ENCODE data around the gene RFC2.
A peak's percentile ranks its signal among the peaks of the same experiment; 100 is the strongest.
"Not testable (repeated sequence)": the region's sequence is repeated elsewhere in the genome, so short reads cannot be mapped to it uniquely, and the experiment has no call there.

The RFC2 gene

DNA sequence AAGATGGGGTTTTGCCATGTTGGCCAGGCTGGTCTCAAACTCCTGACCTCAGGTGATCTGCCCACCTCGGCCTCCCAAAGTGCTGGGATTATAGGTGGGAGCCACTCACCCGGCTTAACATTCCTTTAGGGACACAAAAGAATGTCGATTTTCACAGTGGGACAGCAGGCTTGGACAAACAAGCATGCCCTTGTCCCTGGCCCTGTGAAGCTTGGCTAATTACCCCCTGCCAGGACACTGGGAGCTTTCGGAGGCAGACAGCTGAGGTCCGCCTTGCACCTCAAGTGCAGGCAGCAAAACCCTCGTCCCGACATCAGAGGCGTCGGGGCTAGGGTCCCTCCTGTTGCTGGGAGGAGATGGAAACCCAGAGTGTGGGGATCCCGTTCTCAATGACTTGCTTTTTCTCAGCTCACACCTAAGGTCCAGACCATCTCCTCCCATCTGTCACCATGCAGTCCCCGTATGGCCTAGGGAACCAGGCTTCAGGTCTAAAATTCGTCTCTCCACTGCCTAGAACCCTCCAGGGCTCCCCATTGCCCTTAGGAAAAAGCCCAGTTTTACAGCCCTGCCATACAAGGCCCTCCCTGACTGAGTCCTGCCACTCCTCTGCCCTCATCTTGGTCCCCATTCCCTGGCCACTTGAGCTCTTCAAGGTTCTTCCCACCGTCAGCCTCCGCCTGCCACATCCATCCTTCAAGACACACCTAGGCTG, 28.7 kb upstream of the RFC2 start:
- DNase-seq (ENCODE audit: low read depth in 2 of 2): no peak

DNA sequence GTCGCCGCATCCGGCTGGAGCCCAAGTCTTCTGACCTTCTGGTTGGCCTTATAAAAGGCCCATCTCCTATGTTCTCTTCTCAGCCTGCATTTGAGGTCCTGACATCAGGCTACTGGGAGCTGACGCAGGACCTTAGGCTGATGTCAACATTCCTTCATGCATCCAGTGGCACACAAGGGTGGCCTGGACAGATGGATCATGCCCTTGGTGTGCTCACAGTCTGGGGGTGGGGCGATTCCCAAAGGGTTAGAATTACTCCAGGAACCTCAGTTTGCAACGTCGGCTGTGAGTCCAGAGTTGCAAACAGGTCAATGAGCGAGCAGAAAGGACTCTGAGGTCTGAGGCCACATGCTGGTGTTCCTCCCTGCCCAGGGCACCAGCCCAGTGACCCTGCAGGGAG, 26.8 kb upstream of the RFC2 start:
- no peak for DNase-seq (ENCODE audit: low read depth in 2 of 2)

DNA sequence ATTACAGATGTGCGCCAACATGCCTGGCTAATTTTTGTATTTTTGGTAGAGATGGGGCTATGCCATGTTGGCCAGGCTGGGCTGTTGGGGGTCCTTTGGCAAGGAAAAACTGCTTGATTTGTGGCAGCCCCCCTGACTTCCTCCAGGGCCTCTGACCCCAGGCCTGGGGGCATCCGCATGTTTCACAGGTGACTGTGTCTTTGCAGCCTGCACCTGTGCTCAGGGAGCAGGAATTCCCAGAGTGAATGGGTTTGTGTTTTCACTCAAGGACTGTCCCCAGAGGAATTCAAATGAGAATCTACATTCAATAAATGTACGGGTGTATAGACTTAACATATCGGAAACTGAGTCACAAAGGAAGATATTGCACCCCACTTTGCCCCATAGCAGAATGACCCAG, 23.4 kb upstream of the RFC2 start:
- no peak for DNase-seq (ENCODE audit: low read depth in 2 of 2)

- DNase-seq (ENCODE audit: low read depth in 2 of 2): no peak
Measured at GRCh38 chr7:74275401-74275881, 21.2 kb upstream of the RFC2 start.

- DNase-seq (ENCODE audit: low read depth in 2 of 2): no peak
Measured at GRCh38 chr7:74272305-74273038, 18.3 kb upstream of the RFC2 start.

DNA sequence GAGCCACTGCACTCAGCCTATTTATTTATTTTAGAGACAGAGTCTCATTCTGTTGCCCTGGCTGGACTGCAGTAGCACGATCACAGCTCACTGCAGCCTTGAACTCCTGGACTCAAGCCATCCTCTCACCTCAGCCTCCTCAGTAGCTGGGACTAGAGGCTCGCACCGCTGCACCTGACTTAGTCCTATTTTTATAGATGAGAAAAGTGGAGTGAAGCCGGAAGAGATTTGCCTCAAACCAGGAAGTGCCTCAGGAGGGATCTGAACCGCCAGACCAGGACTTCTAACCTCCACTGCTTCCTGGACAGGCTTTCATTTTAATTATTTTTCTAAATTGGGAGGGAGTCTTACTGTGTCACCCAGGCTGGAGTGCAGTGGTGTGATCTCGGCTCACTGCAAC, 17.5 kb upstream of the RFC2 start:
- DNase-seq (ENCODE audit: low read depth in 2 of 2): no peak

- DNase-seq (ENCODE audit: low read depth in 2 of 2): peak; percentile 19 to 40
Measured at GRCh38 chr7:74269757-74270277, 15.6 kb upstream of the RFC2 start.

- no peak for DNase-seq (ENCODE audit: low read depth in 2 of 2)
Measured at GRCh38 chr7:74267756-74268565, 13.8 kb upstream of the RFC2 start.

DNA sequence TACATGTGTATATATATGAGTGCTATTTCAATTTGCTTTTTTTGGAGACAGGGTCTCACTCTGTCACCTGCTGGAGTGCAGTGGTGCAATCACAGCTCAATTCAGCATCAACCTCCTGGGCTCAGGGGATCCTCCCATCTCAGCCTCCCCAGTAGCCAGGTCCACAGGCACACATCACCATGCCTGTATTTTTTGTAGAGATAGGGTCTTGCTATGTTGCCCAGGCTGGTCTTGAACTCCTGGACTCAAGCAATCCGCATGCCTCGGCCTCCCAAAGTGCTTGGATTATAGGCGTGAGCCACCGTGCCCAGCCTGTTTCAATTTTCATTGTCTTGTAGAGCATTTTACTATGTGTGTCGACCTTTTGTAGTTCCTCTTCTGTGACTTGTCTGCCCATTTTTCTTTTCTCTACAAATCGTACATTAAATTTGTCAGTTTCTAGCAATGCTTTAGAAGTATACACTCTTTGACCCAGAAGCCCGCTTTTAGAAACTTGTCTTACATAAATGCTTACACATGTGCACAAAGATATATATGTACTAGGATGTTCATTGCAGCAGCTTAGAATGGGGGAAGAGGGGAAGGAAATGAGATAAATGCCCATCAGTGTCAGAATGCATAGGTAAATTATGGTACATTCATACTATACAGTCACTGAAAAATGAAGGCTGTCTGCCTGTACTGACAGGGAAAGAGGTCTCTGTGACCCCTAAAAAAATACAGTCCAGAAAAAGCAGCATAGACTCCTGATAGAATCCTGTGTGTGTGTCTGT, 12.2 kb upstream of the RFC2 start:
- DNase-seq (ENCODE audit: low read depth in 2 of 2): no peak

GRCh38 chr7:74263399-74264120, 9.4 kb upstream of the RFC2 start:
- DNase-seq (ENCODE audit: low read depth in 2 of 2): no peak

- DNase-seq (ENCODE audit: low read depth in 2 of 2): no peak
Measured at GRCh38 chr7:74262639-74263398, 8.6 kb upstream of the RFC2 start.

GRCh38 chr7:74258639-74259038, 4.4 kb upstream of the RFC2 start:
- no peak for DNase-seq (ENCODE audit: low read depth in 2 of 2)

DNA sequence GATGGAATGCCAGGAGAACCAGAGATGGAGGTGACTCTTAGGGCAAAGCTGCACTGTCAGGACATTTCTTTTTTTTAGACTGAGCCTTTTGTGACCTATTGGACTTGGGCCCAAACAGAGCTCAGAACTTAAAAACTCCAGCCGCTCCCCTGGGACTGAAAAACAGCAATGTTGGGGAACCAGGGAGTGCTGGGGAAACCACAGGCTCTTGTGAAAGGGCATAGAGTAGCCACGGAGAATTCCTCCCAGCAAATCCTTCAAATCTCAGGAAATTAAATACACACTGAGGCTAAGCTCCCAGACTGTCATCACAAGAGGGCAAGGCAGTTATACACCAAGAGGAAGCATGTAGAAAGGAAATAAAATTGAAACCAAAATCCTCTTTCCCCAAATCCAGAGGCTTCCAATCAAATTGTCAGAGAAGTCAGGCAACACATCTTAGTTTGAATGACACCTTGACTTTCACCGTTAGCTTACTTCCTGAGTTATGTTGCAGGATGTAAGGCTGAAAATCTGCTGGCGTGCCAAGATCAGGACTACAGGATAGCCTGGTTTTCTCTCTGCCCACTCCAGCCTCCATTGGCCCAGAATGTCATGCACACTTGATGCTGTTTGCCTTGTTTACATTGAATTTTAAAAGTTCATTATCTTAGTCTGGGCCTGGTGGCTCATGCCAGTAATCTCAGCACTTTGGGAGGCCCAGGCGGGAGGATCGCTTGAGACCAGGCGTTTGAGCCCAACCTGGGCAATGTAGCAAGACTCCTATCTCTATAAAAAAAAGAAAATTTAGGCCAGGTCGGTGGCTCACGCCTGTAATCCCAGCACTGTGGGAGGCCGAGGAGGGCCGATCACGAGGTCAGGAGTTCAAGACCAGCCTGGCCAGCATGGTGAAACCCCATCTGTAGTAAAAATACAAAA, 2.6 kb upstream of the RFC2 start:
- no peak for DNase-seq (ENCODE audit: low read depth in 2 of 2)

DNA sequence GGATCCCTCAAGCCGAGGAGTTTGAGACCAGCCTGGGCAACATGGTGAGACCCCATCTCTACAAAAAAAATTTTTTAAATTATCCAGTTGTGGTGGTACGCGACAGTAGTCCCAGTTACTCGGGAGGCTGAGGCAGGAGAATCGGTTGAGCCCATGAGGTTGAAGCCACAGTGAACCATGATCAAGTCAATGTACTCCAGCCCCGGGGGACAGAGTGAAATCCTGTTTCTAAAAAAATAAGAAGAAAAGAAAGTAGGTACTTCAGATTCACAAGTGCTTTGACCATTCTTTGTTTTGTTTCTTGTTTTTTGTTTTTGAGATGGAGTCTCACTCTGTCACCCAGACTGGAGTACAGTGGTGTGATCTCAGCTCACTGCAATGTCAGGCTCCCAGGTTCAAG, 1.3 kb upstream of the RFC2 start:
- DNase-seq (ENCODE audit: low read depth in 2 of 2): not testable (repeated sequence)

- no peak for DNase-seq (ENCODE audit: low read depth in 2 of 2)
Measured at GRCh38 chr7:74254858-74255379, 720 bp upstream of the RFC2 start.

- no peak for DNase-seq (ENCODE audit: low read depth in 2 of 2)
Measured at GRCh38 chr7:74253835-74254128, 417 bp downstream of the RFC2 start.

GRCh38 chr7:74253331-74253730, 868 bp downstream of the RFC2 start:
- no peak for DNase-seq (ENCODE audit: low read depth in 2 of 2)

GRCh38 chr7:74252893-74253292, 1.3 kb downstream of the RFC2 start:
- no peak for DNase-seq (ENCODE audit: low read depth in 2 of 2)

GRCh38 chr7:74249058-74249457, 5.1 kb downstream of the RFC2 start:
- not testable (repeated sequence) for DNase-seq (ENCODE audit: low read depth in 2 of 2)
